ENCODE results near the gene RIMBP3C.

DNA sequence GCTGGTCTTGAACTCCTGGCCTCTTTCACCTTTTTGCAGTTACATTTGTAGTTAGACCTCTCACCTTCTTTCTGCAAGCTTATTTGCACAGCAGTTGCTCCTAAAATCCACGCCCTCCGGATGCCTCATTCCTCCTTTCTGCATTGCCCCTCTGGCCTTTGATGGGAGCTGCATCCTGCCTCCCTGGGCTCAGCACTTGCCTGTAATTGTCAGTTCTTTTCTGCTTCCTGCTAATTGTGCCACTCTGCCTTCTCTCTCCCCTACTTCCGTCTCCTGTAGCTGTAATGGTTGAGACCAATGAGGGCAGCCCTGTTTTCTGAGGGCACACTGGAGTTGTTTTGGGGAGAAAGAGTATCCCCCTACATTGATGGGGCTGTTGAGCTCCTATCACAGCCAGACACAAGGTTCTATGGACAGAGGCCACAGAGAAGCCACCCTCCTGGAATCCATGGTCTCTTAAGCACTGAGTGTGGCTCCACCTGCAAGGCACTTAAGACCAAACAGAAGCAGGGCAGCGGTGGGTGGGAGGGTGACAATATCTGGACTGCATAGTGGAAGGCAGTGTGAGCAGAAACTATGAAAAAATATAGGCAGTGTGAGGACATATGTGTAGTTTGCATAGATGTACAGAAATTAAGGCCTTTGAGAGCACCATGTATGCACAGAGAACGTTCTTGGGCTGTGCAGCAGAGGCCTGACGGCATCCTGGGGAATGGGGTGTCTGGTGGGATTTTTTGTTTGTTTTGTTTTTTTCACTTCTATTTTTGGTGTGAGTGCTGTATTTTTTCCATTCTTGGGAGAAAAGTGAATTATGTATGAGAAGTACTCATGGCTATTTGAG is 48.0 kb upstream of the RIMBP3C start:
- TF ChIP-seq HMGXB4 (CRISPR knock-in tag; IDR thresholded peaks at IDR 0.05) (no peak), MAX (CRISPR knock-in tag; IDR thresholded peaks at IDR 0.05) (no peak), NFE2L1 (CRISPR knock-in tag; IDR thresholded peaks at IDR 0.05) (no peak), FOXJ3 (CRISPR knock-in tag; IDR thresholded peaks at IDR 0.05; ENCODE audit: borderline replicate concordance) (no peak), SMAD3 (CRISPR knock-in tag; IDR thresholded peaks at IDR 0.05; ENCODE audit: borderline replicate concordance) (no peak), HMGA2 (CRISPR knock-in tag; IDR thresholded peaks at IDR 0.05) (no peak), ZNF121 (CRISPR knock-in tag; IDR thresholded peaks at IDR 0.05) (no peak)
- TF ChIP-seq, protein P1, sequence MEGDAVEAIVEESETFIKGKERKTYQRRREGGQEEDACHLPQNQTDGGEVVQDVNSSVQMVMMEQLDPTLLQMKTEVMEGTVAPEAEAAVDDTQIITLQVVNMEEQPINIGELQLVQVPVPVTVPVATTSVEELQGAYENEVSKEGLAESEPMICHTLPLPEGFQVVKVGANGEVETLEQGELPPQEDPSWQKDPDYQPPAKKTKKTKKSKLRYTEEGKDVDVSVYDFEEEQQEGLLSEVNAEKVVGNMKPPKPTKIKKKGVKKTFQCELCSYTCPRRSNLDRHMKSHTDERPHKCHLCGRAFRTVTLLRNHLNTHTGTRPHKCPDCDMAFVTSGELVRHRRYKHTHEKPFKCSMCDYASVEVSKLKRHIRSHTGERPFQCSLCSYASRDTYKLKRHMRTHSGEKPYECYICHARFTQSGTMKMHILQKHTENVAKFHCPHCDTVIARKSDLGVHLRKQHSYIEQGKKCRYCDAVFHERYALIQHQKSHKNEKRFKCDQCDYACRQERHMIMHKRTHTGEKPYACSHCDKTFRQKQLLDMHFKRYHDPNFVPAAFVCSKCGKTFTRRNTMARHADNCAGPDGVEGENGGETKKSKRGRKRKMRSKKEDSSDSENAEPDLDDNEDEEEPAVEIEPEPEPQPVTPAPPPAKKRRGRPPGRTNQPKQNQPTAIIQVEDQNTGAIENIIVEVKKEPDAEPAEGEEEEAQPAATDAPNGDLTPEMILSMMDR (IDR thresholded peaks at IDR 0.05): no peak
- TF ChIP-seq, protein P2, sequence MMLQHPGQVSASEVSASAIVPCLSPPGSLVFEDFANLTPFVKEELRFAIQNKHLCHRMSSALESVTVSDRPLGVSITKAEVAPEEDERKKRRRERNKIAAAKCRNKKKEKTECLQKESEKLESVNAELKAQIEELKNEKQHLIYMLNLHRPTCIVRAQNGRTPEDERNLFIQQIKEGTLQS (CRISPR knock-in tag; conservative IDR thresholded peaks at IDR 0.05): no peak
